Fibroblast of the aortic adventitia (primary cell): ENCODE measurements around the gene SLC30A1. TPM values are rescaled to one million over a fixed set of nuclear protein-coding genes. Genes with fewer than 3 reads are reported as not detected.

Experiments
- DNase-seq: peaks from one replicate; pipeline ENCODE4 v3.0.0-alpha.2; 2010; ENCODE audit warnings: low read depth
- H3K4me3 ChIP-seq: 2 replicates; pipeline ENCODE4 v1.5.1; 2011; ENCODE audit warnings: low read depth, mild to moderate bottlenecking, control low read depth, low read length, moderate library complexity
- total RNA-seq: library from RNA; depleted of rRNA; stranded (reverse); fragments of >200 nt; gene quantifications from 2 replicates; pipeline ENCODE4 v1.2.3, GENCODE V29; 2012; ENCODE audit warnings: low replicate concordance
- TF ChIP-seq, protein P1 (sequence below): IDR thresholded peaks from 2 replicates; pipeline ENCODE4 v1.5.1; 2011; ENCODE audit warnings: mild to moderate bottlenecking, low read length, control low read depth, inconsistent platforms; ENCODE audit not compliant: insufficient read depth

Gene SLC30A1
- total RNA-seq, 1 donor, result 47.4 TPM

- no peak for DNase-seq
- TF ChIP-seq, protein P1, sequence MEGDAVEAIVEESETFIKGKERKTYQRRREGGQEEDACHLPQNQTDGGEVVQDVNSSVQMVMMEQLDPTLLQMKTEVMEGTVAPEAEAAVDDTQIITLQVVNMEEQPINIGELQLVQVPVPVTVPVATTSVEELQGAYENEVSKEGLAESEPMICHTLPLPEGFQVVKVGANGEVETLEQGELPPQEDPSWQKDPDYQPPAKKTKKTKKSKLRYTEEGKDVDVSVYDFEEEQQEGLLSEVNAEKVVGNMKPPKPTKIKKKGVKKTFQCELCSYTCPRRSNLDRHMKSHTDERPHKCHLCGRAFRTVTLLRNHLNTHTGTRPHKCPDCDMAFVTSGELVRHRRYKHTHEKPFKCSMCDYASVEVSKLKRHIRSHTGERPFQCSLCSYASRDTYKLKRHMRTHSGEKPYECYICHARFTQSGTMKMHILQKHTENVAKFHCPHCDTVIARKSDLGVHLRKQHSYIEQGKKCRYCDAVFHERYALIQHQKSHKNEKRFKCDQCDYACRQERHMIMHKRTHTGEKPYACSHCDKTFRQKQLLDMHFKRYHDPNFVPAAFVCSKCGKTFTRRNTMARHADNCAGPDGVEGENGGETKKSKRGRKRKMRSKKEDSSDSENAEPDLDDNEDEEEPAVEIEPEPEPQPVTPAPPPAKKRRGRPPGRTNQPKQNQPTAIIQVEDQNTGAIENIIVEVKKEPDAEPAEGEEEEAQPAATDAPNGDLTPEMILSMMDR, result no peak
Observed at GRCh38 chr1:211603191-211603701, 24.3 kb upstream of the SLC30A1 start.

DNA sequence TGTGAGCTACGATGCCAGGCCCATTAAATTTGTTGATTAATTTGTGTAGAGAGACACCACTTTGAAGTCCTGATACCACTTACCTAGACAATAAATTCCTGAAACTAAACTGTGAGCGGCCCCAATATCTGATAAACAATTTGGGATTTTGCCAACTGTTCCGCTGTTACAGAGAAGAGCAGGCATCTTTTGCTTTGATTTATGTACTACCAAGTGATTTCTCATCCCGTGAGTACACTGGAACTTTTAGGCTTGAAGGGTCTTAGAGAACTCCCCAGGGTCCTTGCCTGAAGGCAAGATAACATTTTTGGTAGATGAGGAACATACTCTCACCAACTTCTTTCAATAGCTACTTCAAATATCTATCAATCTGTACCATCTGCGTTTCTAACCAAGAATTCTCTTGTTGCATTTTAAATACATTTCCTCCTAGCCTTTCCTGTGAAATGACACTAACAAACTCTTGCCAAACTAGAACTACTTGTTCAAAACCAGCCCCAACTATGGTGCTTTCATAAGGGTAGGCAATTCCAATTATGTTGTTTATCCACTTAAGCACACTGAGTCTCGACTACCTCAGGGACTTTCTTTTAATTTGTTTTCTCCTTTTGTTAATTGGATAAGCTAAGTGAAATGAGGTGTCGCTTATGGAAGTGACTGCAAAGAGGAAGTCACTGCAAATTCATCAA, 23.2 kb upstream of the SLC30A1 start:
- DNase-seq, result no peak
- no peak overlapping the region for H3K4me3 ChIP-seq
- TF ChIP-seq, protein P1, result no peak

More at GRCh38 chr1:211603191-211603701, 24.3 kb upstream of the SLC30A1 start:
- H3K4me3 ChIP-seq, result no peak overlapping the region

- H3K4me3 ChIP-seq, result no peak overlapping the region
- no peak for DNase-seq
- TF ChIP-seq, protein P1, result no peak
Observed at GRCh38 chr1:211601159-211601558, 22.2 kb upstream of the SLC30A1 start.

DNA sequence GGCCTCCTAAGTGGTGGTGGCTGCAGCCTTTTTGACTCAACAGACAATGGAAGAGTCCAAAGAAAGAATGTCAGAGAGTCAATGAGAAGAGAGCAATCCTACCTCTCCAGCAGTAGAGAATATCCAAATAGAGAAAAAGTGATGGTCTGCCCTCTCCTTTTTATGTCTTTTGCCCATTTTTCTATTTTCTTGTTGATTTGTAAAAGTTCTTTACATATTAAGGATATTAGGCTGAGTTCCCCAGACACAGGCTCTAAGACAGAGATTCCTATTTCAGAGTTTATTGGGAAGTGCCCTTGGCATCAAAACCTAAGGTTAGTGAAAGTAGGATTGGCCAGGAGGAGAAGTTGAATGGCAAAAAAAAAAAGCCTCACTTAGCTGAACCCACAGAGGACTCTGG, 20.3 kb upstream of the SLC30A1 start:
- H3K4me3 ChIP-seq, result no peak overlapping the region
- DNase-seq, result no peak
- TF ChIP-seq, protein P1, result no peak

- H3K4me3 ChIP-seq, result no peak overlapping the region
- DNase-seq, result no peak
- TF ChIP-seq, protein P1, result no peak
Observed at GRCh38 chr1:211598514-211598913, 19.6 kb upstream of the SLC30A1 start.

DNA sequence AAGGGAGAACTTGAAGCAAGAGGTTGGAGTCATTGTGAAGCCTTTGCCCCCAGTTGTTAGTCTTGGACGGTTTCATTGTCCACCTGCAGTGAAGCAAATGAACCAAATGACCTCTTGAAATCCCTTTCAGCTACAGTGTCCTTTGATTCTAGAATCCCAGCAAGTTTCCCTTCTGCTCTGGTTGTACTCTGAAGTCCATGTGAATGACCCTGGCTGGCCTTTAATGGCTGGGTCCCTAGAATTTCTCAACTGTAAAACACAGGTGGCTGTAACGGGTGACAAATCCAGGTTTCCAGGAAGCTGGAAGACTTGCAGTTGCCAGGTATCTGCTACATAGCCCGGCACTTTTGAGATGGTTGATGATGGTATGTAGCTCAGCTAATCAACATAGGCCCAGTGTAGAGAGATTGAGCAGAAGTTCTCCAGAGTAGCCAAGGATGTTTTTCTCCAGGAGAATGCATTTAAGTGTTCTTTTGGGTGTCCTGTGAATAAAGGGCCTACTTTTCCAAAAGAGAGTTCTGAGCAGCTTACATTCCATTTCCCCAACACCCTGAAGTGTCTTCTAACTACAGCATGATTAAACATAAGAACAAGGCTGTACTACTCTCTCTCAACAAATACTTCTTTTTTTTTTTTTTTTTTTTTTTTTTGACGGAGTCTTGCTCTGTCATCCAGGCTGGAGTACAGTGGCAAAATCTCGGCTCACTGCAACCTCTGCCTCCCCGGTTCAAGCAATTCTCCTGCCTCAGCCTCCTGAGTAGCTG, 17.6 kb upstream of the SLC30A1 start:
- no peak for DNase-seq
- TF ChIP-seq, protein P1, result no peak
- no peak overlapping the region for H3K4me3 ChIP-seq
